HL-60/S4 (cell line): Measurements from ENCODE around the gene MID1.

Source experiments
- in situ Hi-C: fragments of 300-500 bp; cut with MboI; formaldehyde crosslinking; loops from 2 replicates; pipeline ENCODE4 v1.14.3; 2022; ENCODE audit warnings: low sequenced_read_pairs

The MID1 gene

DNA sequence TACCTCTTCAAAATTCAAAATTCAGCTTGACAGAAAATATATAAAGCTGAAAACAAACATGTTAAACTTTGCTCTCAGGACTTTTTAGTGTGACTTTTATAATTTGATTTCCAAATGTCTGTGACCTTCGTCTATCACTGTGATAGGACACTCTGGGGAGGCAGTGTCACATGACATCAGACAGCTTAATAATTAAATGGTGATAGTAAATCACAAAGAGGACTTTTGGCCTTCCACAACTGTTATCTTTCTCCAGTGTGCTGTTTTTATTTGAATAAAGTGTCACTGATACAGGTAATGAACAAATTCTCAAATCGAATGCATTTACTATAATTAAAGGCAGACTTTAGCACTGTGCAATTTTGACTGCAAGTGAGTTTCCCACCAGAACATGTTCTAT lies 83.1 kb downstream of the MID1 start:
- in situ Hi-C loops = no loop called here

DNA sequence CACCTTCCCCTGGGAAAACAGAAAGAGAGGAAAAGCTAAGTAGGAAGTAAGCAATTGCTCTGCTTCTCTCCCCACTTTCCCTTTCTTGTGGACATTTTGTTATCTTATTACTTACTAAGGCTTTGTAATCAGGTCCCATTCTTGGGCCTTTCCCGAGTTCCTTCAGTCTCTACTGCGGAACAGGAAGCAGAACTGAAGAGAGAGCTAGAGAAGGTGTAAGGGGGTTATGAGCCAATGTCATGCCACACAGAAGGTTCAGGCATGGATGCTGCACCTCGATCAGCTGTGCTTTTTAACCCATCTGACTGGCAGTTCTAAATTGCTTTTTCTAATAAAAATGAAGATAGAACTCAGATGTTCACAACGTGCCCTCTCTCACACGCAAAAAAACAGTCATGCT lies 83.6 kb downstream of the MID1 start:
- in situ Hi-C loops = no loop called here

DNA sequence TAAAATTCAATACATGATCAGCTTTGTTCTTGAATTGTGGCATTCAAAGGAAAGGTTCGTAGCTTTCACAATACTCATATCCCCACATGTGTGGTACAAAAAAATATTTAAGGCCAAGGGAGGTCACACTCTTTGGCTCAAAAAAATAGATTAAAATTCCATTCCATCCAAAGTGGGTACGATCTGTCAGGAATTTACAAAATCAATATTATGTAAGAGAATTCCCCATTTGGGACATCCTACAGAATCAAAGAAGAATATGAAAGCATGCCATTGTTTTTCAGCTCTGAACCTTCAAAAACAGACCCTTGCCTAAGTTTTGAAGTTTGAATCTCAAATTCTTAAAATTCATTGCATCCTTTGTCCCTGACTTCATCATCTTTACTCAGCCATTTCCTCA lies 85.8 kb downstream of the MID1 start:
- in situ Hi-C loops = no loop called here

DNA sequence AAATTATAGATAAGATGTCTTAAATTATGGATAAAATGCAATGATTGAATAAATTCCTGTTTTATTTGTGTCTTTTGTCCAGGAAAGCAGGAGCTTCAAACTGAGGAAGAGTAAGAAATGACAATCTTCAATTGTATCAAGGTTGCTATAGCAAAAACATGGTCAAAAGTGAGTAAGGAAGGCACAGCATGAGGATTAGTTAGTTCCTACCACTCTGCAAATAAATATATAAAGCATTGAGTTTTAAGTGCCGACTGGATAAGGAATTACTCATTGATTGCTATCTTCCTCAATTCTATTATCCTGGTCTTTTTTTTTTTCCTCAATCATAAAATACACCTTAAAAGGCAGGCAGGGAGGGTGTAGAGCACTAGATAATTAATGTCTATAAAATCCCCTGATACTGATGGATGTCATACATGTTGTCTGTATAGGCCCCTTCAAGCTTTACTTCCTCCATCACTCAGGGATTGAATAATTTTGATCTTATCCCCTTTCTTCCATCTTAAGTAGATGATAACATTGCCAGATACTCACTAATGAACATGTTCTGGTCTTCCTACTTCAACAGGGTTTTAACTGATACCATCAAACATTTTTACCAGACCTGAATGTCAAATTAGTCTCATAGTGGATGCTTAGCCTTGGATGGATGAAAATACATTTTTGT lies 86.6 kb downstream of the MID1 start:
- in situ Hi-C loops = no loop called here

DNA sequence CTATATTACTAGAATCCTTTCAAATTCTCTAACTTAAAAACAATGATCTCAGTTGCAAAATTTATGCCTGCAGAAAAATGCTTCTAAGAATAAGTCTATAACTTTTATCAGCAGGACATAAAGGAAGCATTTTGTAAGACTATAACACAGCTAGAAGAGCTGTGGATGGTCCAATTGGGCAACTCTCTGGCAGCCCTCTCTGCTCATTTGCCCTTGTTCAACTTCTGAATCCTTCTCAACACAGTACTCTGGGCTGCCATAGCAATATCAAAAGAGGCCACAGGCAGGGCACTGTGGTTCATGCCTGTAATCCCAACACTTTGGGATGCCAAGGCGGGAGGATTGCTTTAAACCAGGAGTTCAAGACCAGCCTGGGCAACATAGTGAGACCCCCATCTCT lies 88.5 kb downstream of the MID1 start:
- in situ Hi-C loops = no loop called here

DNA sequence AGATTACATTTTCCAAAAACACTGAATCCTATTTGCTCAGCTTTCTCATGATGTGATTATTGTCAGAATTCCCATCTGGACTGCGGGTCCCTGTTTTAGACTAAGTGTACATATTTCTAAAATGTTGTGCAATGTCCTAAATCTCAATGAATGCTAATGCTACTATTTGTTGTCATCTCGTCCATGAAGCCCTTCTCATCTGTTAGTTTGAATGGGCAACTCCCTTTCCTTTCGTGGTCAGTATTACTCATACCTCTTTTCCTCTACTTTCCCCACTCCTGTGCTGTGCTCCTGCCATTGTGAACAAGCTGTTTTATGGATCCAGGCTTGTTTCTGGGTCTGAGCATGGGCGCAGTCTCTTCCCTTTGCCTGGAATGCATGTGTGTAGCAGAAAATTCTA lies 91.0 kb downstream of the MID1 start:
- in situ Hi-C loops = no loop called here

- in situ Hi-C loops = no loop called here
Measured at GRCh38 chrX:10526451-10526850, 93.9 kb downstream of the MID1 start.

DNA sequence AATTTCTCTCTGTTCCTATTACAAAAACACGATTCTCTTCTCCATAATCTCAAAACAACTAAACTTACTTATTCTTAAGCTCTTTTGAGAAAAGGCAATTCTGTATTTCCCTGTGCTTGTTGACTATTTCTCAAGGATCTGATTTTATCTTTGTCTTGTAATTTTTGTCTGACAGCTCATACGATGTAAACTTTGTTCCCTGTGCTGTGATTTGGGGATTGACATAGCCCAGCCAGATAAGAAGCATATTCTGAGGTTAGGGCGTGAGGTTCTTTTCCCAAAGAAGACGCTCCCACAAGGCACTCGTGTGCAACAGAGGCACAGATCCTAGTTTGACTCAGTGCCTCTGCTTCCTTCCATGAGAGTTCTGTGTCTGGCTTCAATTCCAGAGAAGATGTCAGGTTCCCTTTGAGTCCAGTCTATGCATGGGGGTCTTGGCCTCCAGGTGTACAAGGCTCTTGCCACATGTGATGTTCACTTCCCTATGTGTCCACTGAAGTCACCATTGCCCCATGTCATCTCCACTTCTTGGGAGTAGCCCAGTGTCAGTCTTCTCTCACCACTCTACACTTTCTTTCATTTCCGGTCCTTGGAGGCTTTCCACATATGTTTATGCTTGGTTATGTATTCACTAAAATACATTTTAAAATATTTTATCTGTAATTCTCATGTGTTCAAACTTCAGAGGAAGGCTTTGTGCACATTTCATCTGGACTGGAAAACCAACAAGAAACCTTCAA lies 94.8 kb downstream of the MID1 start:
- in situ Hi-C loops = no loop called here

DNA sequence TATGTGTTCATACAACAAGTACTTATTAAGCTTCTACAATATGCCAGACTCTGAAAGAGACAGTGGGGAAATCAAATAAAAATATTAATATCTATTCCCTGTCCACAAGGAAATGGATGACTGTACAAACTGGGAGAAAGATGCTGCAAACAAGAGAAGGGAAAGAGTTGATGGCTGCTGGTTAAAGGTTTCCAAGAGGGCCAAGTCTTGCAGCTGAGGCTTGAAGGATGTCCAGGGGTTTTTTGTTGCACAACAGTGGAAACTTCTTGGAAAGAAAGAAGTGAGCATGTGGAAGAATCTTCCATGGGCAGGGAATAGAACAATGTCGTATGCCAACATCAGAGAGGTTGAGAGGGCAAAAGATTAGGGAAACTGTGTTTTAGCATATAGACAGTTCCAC lies 95.8 kb downstream of the MID1 start:
- in situ Hi-C loops = no loop called here

GRCh38 chrX:10519761-10520160 lies 100.6 kb downstream of the MID1 start:
- in situ Hi-C loops = no loop called here

DNA sequence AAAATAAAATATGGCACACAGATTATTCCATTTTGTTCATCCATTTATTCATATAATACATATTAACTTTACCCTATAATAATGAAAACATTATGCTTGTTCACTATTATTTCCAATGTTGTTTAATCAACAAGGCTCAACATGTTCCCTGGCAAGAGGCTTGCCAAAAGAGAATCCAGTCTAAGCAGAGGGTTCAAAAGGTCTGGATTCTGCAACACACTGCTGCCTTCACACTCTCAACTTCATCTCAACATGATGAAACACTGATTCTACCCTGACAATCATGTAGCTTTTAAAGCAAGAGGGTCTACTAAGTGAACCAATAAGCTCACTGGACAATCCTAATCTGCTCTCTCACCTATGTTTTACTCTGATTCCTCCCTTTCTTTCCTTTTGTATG lies 101.1 kb downstream of the MID1 start:
- in situ Hi-C loops = no loop called here

GRCh38 chrX:10518073-10518472 lies 102.3 kb downstream of the MID1 start:
- in situ Hi-C loops = no loop called here

GRCh38 chrX:10516781-10517322 lies 103.5 kb downstream of the MID1 start:
- in situ Hi-C loops = no loop called here

- in situ Hi-C loops = no loop called here
Measured at GRCh38 chrX:10514891-10515290, 105.5 kb downstream of the MID1 start.

DNA sequence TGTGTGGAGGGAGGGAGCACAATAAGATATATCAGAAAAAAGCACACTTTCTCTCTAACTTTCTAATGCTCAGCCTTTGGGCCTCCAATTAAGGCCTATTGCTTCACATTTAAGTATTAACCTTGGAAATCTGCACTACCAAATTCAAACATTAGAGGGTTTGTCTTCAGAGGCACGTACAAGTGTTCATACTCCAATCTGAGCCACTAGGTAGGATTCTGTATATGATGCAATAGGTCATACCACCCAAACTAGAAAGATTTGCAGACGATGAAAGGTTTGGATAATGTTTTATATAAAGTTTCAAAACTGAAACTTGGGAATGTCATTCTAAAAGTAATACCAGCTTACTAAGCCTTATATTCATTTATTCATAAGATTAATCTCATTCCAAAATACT lies 106.4 kb downstream of the MID1 start:
- in situ Hi-C loops = no loop called here

DNA sequence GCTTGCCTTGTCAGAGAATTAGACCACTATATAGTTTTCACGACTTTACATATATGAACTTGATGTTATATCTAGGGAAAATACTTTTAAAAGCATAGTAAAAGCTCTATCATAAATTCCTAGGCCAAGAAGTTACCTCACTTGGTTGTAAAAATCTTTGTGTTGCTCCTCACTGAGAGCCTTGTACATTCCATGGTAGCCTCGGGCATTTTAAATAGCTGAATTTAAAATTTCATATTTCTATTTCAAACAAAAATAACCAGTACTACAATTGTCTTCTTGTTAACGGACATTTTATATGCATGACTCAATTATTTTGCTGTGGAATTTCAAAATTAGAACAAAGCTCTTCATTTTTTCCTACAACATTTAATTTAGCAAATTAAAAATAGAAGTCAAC lies 107.6 kb downstream of the MID1 start:
- in situ Hi-C loops = no loop called here

DNA sequence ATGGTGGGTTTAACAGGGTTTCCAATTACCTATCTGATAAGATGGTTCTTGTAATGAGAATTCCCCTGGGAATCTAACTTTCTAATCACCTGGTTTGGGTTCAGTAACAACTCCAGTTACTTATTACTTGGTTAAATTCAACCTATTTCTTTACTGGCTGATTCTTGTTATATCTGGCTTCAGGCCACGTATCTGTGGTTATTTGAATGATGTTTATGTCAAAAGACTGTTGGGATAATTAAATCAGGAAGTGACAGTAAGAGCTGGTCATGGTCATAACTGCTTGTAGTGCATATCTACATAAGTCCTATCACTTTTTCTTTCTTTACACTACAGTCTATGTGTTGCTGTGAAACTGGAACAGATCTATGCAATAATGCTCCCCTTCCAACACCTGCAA lies 108.1 kb downstream of the MID1 start:
- in situ Hi-C loops = no loop called here

GRCh38 chrX:10509397-10509796 lies 111.0 kb downstream of the MID1 start:
- in situ Hi-C loops = no loop called here

DNA sequence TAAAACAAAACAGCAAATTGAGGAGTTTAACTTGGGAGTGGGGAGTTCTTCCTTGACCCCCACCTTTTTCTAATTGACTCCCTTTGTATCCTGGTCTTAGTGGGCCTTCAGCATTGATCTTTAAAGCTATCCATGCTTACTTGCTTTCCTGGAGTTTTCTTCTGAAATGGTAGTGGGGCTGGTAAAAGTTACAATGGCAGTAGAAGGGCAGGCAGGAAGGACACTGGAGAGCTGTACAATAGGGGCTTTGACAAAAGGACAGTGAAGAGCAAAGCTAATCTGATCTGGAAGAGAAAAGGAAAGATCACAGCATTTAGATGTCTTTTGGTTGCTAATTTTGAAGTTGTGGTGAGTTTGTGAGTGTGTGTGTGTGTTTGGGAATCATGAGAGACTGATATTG lies 111.5 kb downstream of the MID1 start:
- in situ Hi-C loops = no loop called here

DNA sequence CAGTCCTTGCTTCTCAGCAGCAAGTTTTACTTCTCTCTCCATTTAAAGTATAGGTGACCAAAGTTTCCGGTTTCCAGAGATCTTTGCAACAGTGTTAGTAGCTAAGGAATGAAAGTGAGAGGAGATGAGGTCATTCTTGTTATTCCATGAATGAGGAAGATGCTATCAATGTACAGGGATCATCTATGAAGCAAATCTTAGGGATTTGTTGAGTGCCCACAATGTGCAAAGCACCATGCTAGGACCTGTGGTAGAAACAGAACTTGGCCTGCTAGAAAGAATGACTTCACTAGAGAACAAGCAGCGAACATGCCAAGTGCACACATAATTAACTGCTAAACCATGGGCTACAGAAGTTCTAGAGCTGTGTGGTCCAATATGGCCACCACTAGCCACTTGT lies 112.5 kb downstream of the MID1 start:
- in situ Hi-C loops = no loop called here

DNA sequence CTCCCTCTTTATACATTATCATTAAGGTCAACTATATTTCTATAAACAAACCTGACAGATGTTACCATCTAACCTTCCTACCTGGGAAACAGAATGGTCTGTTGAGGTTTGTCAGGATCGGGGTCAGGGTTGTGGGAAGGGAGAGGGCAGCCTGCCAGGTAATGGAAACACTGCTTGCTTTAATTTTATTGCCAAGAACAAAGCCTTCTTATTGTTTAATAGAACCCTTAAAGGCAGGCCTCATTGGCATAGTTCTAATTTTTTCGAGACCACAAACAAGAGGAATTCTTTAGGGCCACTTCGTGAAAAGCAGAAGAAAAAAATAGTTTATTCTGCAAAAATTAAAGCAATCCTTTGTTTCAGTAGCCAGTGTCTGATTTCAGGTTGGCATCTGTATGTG lies 113.2 kb downstream of the MID1 start:
- in situ Hi-C loops = no loop called here

DNA sequence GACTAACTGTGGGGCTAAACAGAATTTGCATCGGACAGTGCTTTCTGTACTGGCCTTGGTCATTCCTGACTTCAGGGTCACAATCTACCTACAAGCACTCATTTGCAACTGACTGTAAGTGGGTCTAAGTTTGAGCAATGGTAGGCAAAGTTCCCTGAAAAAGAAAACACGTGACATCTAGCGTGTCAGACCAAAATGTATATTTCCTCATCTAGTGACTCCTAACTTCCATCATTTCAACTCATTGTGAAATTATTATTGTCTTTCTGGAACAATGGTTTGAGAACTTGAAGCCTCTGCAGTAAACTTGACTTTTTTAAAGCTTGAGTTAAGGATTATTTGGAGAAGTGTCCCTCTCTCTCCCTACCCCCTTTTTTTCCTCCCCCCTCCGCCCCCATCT lies 113.6 kb downstream of the MID1 start:
- in situ Hi-C loops = no loop called here

DNA sequence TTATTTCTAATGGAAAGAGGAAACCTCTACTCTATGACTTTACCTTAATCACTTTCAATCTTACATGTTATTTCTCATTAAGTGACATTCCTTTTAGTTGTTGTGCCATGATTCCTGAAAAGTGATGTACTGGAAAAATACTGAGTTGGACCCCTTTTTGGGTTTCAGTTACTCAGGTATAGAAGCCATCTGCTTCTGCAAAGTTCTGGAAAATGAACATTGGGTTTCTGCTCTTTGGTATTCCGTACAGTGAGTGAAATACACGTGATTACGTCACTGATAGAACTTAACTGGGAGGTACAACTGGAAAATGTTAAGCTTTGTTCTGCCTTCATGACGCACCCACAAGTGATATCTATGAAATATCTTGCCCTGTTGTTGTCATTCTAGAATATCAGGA lies 114.7 kb downstream of the MID1 start:
- in situ Hi-C loops = no loop called here
